K562 (cell line): Measurements from ENCODE around the gene CMIP. TPM values are rescaled to one million over a fixed set of nuclear protein-coding genes. Genes with fewer than 3 reads are reported as not detected.

Experiments
- ATAC-seq: fragments of 200-7000 bp; cut with Tn5 transposase; 3 replicates; pipeline ENCODE4 v1.9.1; 2020; ENCODE audit warnings: moderate library complexity
- BruUV-seq: library from RNA; stranded (reverse); fragments of 400-500 nt; replicated peaks from 2 replicates; lab custom pipeline; 2021; lab: Mats Ljungman, UMichigan
- CTCF ChIA-PET: fragments of 300-600 bp; formaldehyde crosslinking; extraction: SDS; loops from one replicate; lab custom pipeline; 2021; ENCODE audit warnings: low intra/inter-chr PET ratio; lab: Yijun Ruan, JAX
- POLR2A ChIA-PET: fragments of 300-600, 350-650 bp; sonication (Branson Sonifier 250); formaldehyde crosslinking; extraction: SDS; loops from one replicate; lab custom pipeline; 2021; ENCODE audit warnings: antibody characterized with exemption, inconsistent platforms; lab: Yijun Ruan, JAX
- DNase-seq, 4 experiments: peaks; one replicate each; pipeline versions ENCODE4 v3.0.0 to v3.0.0-alpha.2; 2011 to 2018; ENCODE audit warnings: low spot score in 3 of 4, mixed read lengths in 3 of 4; ENCODE audit errors: extremely low read depth in 1 of 4
- FAIRE-seq: peaks from 2 replicates; lab custom pipeline; 2011; peaks lifted over from hg19 to GRCh38; lab: Jason Lieb, UNC
- H2AFZ ChIP-seq: 2 replicates; pipeline ENCODE4 v1.6.0; 2011; ENCODE audit warnings: low read depth, low read length, control low read depth, inconsistent platforms
- H3K27ac ChIP-seq: fragments of 200-600 bp; 3 replicates; pipeline ENCODE4 v1.8.0; 2011; ENCODE audit warnings: low read depth, mild to moderate bottlenecking, control low read depth, inconsistent platforms, low read length, moderate library complexity, mixed read lengths; ENCODE audit errors: extremely low read depth
- H3K27me3 ChIP-seq, 2 experiments: fragments of 300-600 bp in 1 of 2; 2 replicates in 1 of 2; 3 replicates in 1 of 2; pipeline versions ENCODE4 v1.6.0 to v1.8.0; 2011; ENCODE audit warnings: inconsistent platforms in 2 of 2, low read length in 2 of 2, mild to moderate bottlenecking in 1 of 2, mixed read lengths in 1 of 2, moderate library complexity in 1 of 2; ENCODE audit not compliant: control insufficient read depth in 2 of 2, insufficient read depth in 2 of 2
- H3K36me3 ChIP-seq: fragments of 300-600 bp; 3 replicates; pipeline ENCODE4 v1.8.0; 2011; ENCODE audit warnings: mild to moderate bottlenecking, low read length, inconsistent platforms; ENCODE audit not compliant: control insufficient read depth, insufficient read depth
- H3K4me1 ChIP-seq, 2 experiments: fragments of 200-600 bp in 1 of 2; replicated peaks in 1 of 2; 2 replicates in 1 of 2; 3 replicates in 1 of 2; pipeline versions ENCODE4 v1.5.1 to v1.8.0; 2011; ENCODE audit warnings: inconsistent platforms in 2 of 2, low read length in 2 of 2, mild to moderate bottlenecking in 1 of 2, mixed read lengths in 1 of 2, moderate library complexity in 1 of 2; ENCODE audit not compliant: control insufficient read depth in 2 of 2, insufficient read depth in 2 of 2
- H3K4me2 ChIP-seq: 2 replicates; pipeline ENCODE4 v1.6.1; 2011; ENCODE audit warnings: low read length, control low read depth, inconsistent platforms, mixed read lengths; ENCODE audit not compliant: insufficient read depth
- H3K4me3 ChIP-seq: fragments of 200-600 bp; sonication (generic), shearing (Covaris generic); 2 replicates; pipeline ENCODE4 v1.5.1; 2016; ENCODE audit warnings: control low read depth, inconsistent platforms
- H3K79me2 ChIP-seq: fragments of 200-600 bp; 3 replicates; pipeline ENCODE4 v1.8.0; 2011; ENCODE audit warnings: low read length, inconsistent platforms; ENCODE audit not compliant: control insufficient read depth, insufficient read depth
- H3K9ac ChIP-seq, 2 experiments: 2 replicates each; pipeline versions ENCODE4 v1.6.0 to v1.6.1; 2011; ENCODE audit warnings: low read depth in 2 of 2, low read length in 2 of 2, control low read depth in 1 of 2, inconsistent platforms in 1 of 2, mild to moderate bottlenecking in 1 of 2, mixed read lengths in 1 of 2; ENCODE audit not compliant: insufficient read depth in 1 of 2
- H3K9me1 ChIP-seq: one replicate; pipeline ENCODE4 v1.6.0; 2011; ENCODE audit warnings: inconsistent platforms, mild to moderate bottlenecking, low read length, moderate library complexity; ENCODE audit not compliant: control insufficient read depth, insufficient read depth
- H3K9me3 ChIP-seq: replicated peaks from 2 replicates; pipeline ENCODE4 v1.5.1; 2011; ENCODE audit warnings: low read depth, low read length, inconsistent platforms; ENCODE audit not compliant: control insufficient read depth, insufficient read depth
- H4K20me1 ChIP-seq: replicated peaks from 2 replicates; pipeline ENCODE4 v1.6.1; 2011; ENCODE audit warnings: low read length, inconsistent platforms, mixed read lengths; ENCODE audit not compliant: control insufficient read depth, insufficient read depth
- CC2D1A ChIP-seq: fragments of 450-650 bp; IDR thresholded peaks from 2 replicates; pipeline ENCODE4 v1.6.1; 2017; ENCODE audit warnings: mild to moderate bottlenecking
- GATA2 ChIP-seq: sonication (generic); formaldehyde crosslinking; IDR thresholded peaks from 2 replicates; pipeline ENCODE4 v1.4.0; 2020; ENCODE audit warnings: mild to moderate bottlenecking, missing genetic modification reagents
- HDAC1 ChIP-seq, 2 experiments: fragments of 450-650 bp; IDR thresholded peaks; 2 replicates each; pipeline ENCODE4 v1.6.1; 2016 to 2017; ENCODE audit warnings: inconsistent platforms in 1 of 2, mild to moderate bottlenecking in 1 of 2, moderate library complexity in 1 of 2
- KAT8 ChIP-seq: fragments of 450-650 bp; IDR thresholded peaks from 2 replicates; pipeline ENCODE4 v1.6.1; 2016; ENCODE audit warnings: low read depth, mild to moderate bottlenecking
- MAFG ChIP-seq: fragments of 450-650 bp; conservative IDR thresholded peaks from 2 replicates; pipeline ENCODE4 v1.6.1; 2016; ENCODE audit warnings: missing genetic modification characterization, missing compliant biosample characterization
- MEIS2 ChIP-seq: fragments of 450-650 bp; IDR thresholded peaks from 2 replicates; pipeline ENCODE4 v1.6.1; 2014; ENCODE audit warnings: mild to moderate bottlenecking; ENCODE audit not compliant: partially characterized antibody
- MLLT1 ChIP-seq, 2 experiments: fragments of 450-650 bp; IDR thresholded peaks; 2 replicates each; pipeline ENCODE4 v1.6.1; 2016
- PHF8 ChIP-seq: fragments of 200-600 bp; sonication (generic); IDR thresholded peaks from 2 replicates; pipeline ENCODE4 v1.6.1; 2012; ENCODE audit warnings: mixed run types, mild to moderate bottlenecking, inconsistent platforms, low read length, moderate library complexity, borderline replicate concordance
- SFPQ ChIP-seq: fragments of 200-400 bp; formaldehyde crosslinking; IDR thresholded peaks from 2 replicates; pipeline ENCODE4 v1.6.1; 2017; ENCODE audit warnings: mild to moderate bottlenecking, low read depth, low read length, moderate library complexity
- SMARCA4 ChIP-seq: fragments of 450-650 bp; IDR thresholded peaks from 2 replicates; pipeline ENCODE4 v1.6.1; 2016
- TCF7L2 ChIP-seq: fragments of 150-350 bp; IDR thresholded peaks from 2 replicates; pipeline ENCODE4 v1.6.1; 2016; ENCODE audit warnings: low read depth, mild to moderate bottlenecking, low read length, moderate library complexity
- USF2 ChIP-seq: sonication (generic); formaldehyde crosslinking; IDR thresholded peaks from 2 replicates; pipeline ENCODE4 v1.5.0; 2020; ENCODE audit warnings: missing genetic modification reagents
- ZNF124 ChIP-seq: sonication (generic); formaldehyde crosslinking; IDR thresholded peaks from 2 replicates; pipeline ENCODE4 v1.8.1; 2022; ENCODE audit warnings: missing genetic modification reagents
- ZNF280B ChIP-seq: fragments of 250-450 bp; sonication (Bioruptor Pico); IDR thresholded peaks from 2 replicates; pipeline ENCODE4 v1.5.1; 2021; ENCODE audit warnings: mild to moderate bottlenecking
- ZNF347 ChIP-seq: fragments of 450-650 bp; formaldehyde crosslinking; IDR thresholded peaks from 2 replicates; pipeline ENCODE4 v1.4.0; 2020; ENCODE audit warnings: low read depth, mild to moderate bottlenecking, moderate library complexity
- ZNF764 ChIP-seq: fragments of 250-450 bp; sonication (Bioruptor Pico); IDR thresholded peaks from 2 replicates; pipeline ENCODE4 v1.4.0; 2020; ENCODE audit warnings: low read depth, mild to moderate bottlenecking, moderate library complexity
- ZNF785 ChIP-seq: fragments of 250-450 bp; sonication (Bioruptor Pico); IDR thresholded peaks from 2 replicates; pipeline ENCODE4 v1.4.0; 2020; ENCODE audit warnings: mild to moderate bottlenecking
- WGBS: fragments of 100-300 bp; shearing (Covaris generic); methylation state at CpG from one replicate; pipeline ENCODE4 v1.1.6; 2016; ENCODE audit warnings: low coverage, mixed read lengths; ENCODE audit not compliant: insufficient coverage; ENCODE audit errors: missing lambda C conversion rate; 5-methylcytosine and 5-hydroxymethylcytosine counted together
- in situ Hi-C: fragments of 300-500 bp; cut with MboI; formaldehyde crosslinking; loops from 4 replicates; pipeline ENCODE4 v1.15.0; 2018; ENCODE audit warnings: inconsistent platforms, mixed read lengths
- intact Hi-C: fragments of 100-400 bp; cut with micrococcal nuclease; formaldehyde crosslinking; loops from 2 replicates; pipeline ENCODE4 v1.14.2; 2022
- polyA plus RNA-seq, 8 experiments: library from polyadenylated mRNA; depleted of rRNA in 4 of 8; stranded (reverse) in 5 of 8; unstranded in 3 of 8; fragments of >200 nt; fragmentation: Nextera tagmentation in 2 of 8; fragmentation: Illumina TruSeq in 1 of 8; extraction: Ambion mirVana in 2 of 8; extraction: Trizol in 1 of 8; gene quantifications; 2 replicates each; pipeline versions ENCODE4 v1.2.1 to v1.2.3, GENCODE V29; 2011 to 2014; ENCODE audit warnings: inconsistent platforms in 1 of 8, missing spikeins in 1 of 8
- total RNA-seq, 7 experiments: library from RNA; depleted of rRNA in 6 of 7; stranded (reverse); fragments of >200 nt in 6 of 7; fragmentation: Illumina TruSeq in 2 of 7; extraction: Trizol in 2 of 7; gene quantifications; 2 replicates each; pipeline versions ENCODE4 v1.2.1 to v1.2.3, GENCODE V29; 2011 to 2021; ENCODE audit warnings: low replicate concordance in 1 of 7

The CMIP gene
- total and polyA plus RNA-seq, 9 of the 15 experiments (the other 6 are each of a cell fraction or from before 2014, with no cell fraction given), result 0.94 to 82.5 (median 10.3) TPM

- Histone ChIP-seq H3K4me2 (peak overlapping the region; percentile 10), H3K4me1 (peaks cover 22 to 29% of the 10 kb centered on the region in 2 experiments), H4K20me1 (no peaks in the 10 kb centered on the region; the same call in 1 of the 2 replicates), H3K9ac (no peak overlapping the region), H3K27ac (no peak overlapping the region), H3K27me3 (no peaks in the 10 kb centered on the region), H3K4me3 (no peak overlapping the region), H3K79me2 (no peaks in the 10 kb centered on the region), H3K9me1 (no peaks in the 10 kb centered on the region), H2AFZ (no peak overlapping the region), H3K9me3 (no peaks in the 10 kb centered on the region; the same call in 1 of the 2 replicates), H3K36me3 (no peaks in the 10 kb centered on the region)
- intact Hi-C loops, result no loop called here
- no TSS peak for BruUV-seq
- FAIRE-seq (no peak), DNase-seq (no peak), ATAC-seq (no peak)
- ChIA-PET CTCF (interaction anchor here (0.6 to 1.4 kb wide), 4 partner anchors 22 to 459 kb away, joined by 3 to 5 read pairs (median 4); no protein-coding TSS in a partner anchor), POLR2A (interaction anchor here (0.8 to 0.9 kb wide), 2 partner anchors 21 to 116 kb away, joined by 3 read pairs; no protein-coding TSS in a partner anchor)
- in situ Hi-C loops, result no loop called here
- WGBS, result 21% methylated on average over 11 of the region's 11 CpGs
- no peak for TF ChIP-seq CC2D1A
- TF ChIP-seq MEIS2, result peak; percentile 14
- no peak for TF ChIP-seq SFPQ
- peak; percentile 76 for TF ChIP-seq MAFG (tag)
- no peak for TF ChIP-seq SMARCA4
- no peak for TF ChIP-seq PHF8
- TF ChIP-seq ZNF280B (CRISPR knock-in tag), result no peak
- no peak for TF ChIP-seq ZNF124 (CRISPR knock-in tag)
- no peak for TF ChIP-seq TCF7L2
- TF ChIP-seq ZNF764 (CRISPR knock-in tag), result no peak
- TF ChIP-seq ZNF347 (CRISPR knock-in tag), result no peak
- TF ChIP-seq MLLT1 (IDR thresholded peaks at IDR 0.05), result no peak
- 0 out of 2 replicates have a peak, but pooled peaks have one; percentile 14 for TF ChIP-seq GATA2 (CRISPR knock-in tag)
- TF ChIP-seq KAT8, result no peak
- no peak for TF ChIP-seq USF2 (CRISPR knock-in tag)
- no peak for TF ChIP-seq HDAC1 (IDR thresholded peaks at IDR 0.05)
- TF ChIP-seq ZNF785, result no peak
These were observed 271.0 kb downstream of the CMIP start for GRCh38 chr16:81715358-81716196.
